ENCODE results near the gene EGR4. TPM values are rescaled to one million over a fixed set of nuclear protein-coding genes. Genes with fewer than 3 reads are reported as not detected.

Gene EGR4
- total RNA-seq, 6 experiments from 2014 or later = not detected

GRCh38 chr2:73258186-73258912 is 35.0 kb downstream of the EGR4 start:
- Histone ChIP-seq H3K4me3 (no peak overlapping the region), H3K9me3 (no peaks in the 10 kb centered on the region), H3K36me3 (peaks cover 0 to 11% (median 4%) of the 10 kb centered on the region in 4 donors), H3K4me1 (no peaks in the 10 kb centered on the region), H3K27ac (no peak overlapping the region), H3K27me3 (no peaks in the 10 kb centered on the region)
- WGBS (ENCODE audit: insufficient coverage, low coverage, low lambda C conversion rate, missing lambda C conversion rate) = no CpG with 5 or more reads among the region's 8 CpGs
- DNase-seq (no peak), ATAC-seq (no peak)
- intact Hi-C loops (cut with DNase I) = no loop called here
- no peak for TF ChIP-seq POLR2A (IDR thresholded peaks at IDR 0.05)
- TF ChIP-seq, protein P1, sequence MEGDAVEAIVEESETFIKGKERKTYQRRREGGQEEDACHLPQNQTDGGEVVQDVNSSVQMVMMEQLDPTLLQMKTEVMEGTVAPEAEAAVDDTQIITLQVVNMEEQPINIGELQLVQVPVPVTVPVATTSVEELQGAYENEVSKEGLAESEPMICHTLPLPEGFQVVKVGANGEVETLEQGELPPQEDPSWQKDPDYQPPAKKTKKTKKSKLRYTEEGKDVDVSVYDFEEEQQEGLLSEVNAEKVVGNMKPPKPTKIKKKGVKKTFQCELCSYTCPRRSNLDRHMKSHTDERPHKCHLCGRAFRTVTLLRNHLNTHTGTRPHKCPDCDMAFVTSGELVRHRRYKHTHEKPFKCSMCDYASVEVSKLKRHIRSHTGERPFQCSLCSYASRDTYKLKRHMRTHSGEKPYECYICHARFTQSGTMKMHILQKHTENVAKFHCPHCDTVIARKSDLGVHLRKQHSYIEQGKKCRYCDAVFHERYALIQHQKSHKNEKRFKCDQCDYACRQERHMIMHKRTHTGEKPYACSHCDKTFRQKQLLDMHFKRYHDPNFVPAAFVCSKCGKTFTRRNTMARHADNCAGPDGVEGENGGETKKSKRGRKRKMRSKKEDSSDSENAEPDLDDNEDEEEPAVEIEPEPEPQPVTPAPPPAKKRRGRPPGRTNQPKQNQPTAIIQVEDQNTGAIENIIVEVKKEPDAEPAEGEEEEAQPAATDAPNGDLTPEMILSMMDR (IDR thresholded peaks at IDR 0.05) = no peak

DNA sequence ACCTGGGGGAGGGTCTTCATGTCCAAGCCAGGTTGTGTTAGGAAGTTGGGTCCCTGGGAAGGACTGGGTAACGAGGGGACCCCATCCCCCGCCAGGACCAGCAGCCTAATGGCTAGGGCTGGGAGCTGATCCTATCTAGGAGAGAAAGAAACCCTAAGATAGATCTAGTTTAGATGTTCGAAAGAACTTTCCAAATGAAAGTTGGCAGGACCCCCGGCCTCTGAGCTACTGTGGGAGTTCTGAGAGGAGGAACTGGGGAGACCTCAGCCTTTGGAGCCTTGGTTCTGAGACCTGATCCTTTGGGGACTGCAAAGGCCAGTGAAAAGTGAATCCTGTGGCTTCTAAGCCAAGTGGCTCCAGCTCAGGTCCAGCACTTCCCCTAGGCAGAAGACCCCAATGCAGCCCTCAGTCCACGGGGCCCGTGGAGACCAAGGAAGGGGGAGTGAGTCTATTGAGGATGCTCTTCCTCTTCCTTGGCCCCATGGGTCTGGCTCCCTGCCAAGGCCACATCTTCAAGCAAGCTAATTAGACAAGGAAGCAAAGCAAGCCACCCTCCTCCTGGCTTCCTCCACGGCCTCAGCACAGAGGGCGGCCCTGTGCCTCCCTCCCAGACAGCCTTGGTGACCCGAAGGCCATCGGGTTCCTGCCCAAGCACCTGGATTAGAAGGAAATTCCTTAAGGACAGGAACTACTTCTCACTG is 35.8 kb downstream of the EGR4 start:
- Histone ChIP-seq H3K27ac (no peak overlapping the region), H3K36me3 (peaks cover 0 to 19% (median 10%) of the 10 kb centered on the region in 4 donors), H3K4me1 (no peaks in the 10 kb centered on the region), H3K27me3 (no peaks in the 10 kb centered on the region), H3K9me3 (no peaks in the 10 kb centered on the region), H3K4me3 (no peak overlapping the region)
- TF ChIP-seq POLR2A (IDR thresholded peaks at IDR 0.05) = no peak
- TF ChIP-seq, protein P1 (IDR thresholded peaks at IDR 0.05) = no peak
- DNase-seq = peak in 2 of 3 donors; percentile 40 to 58
- ATAC-seq = no peak
- WGBS (ENCODE audit: insufficient coverage, low coverage, low lambda C conversion rate, missing lambda C conversion rate) = 30% methylated on average over 2 of the region's 10 CpGs
- intact Hi-C loops (cut with DNase I) = no loop called here

DNA sequence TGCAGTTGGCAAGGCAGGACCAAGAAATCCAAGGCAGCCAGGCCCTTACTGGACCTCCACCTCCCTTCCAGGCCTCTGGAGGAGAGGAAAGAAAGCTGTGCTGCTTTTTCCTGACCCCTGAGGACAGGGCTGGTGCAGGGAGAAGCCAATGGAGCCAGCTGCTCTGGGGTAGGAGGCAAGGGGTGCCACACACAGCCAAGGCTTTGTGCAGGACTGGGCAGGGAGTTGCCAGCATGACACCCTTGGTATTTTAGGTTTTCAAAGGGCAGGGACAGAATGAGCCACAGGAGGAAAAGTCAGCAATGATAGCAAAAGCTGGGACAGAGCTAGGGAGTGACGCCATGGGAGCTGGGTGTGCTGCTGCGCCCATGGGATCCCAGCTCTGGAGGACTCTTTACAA is 36.3 kb downstream of the EGR4 start:
- H3K36me3 ChIP-seq = peaks cover 0 to 23% (median 13%) of the 10 kb centered on the region in 4 donors
- H3K27me3 ChIP-seq = no peaks in the 10 kb centered on the region
- H3K27ac ChIP-seq = no peak overlapping the region
- WGBS (ENCODE audit: insufficient coverage, low coverage, low lambda C conversion rate, missing lambda C conversion rate) = 100% methylated on average over 2 of the region's 2 CpGs
- TF ChIP-seq, protein P1 (IDR thresholded peaks at IDR 0.05) = no peak
- no peak for TF ChIP-seq POLR2A (IDR thresholded peaks at IDR 0.05)
- H3K4me1 ChIP-seq = no peaks in the 10 kb centered on the region
- intact Hi-C loops (cut with DNase I) = no loop called here
- DNase-seq = no peak
- no peak overlapping the region for H3K4me3 ChIP-seq
- no peaks in the 10 kb centered on the region for H3K9me3 ChIP-seq
- no peak for ATAC-seq

DNA sequence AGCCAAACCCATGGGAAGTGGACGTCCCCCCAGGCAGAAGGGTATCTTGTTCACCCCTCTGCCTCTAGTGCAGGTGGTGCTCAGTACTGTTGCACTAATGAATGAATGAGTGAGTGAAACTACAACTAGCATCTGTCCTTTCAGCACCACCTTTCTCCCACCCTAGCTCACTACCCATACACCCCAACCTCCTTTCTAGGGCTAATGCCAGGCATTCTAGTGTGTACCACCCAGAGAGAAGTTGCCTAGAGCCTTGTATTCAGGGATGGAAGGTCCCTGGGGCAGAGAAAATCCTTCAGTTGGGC is 36.8 kb downstream of the EGR4 start:
- TF ChIP-seq POLR2A (IDR thresholded peaks at IDR 0.05) = no peak
- TF ChIP-seq, protein P1 (IDR thresholded peaks at IDR 0.05) = no peak
- DNase-seq (no peak), ATAC-seq (no peak)
- no peaks in the 10 kb centered on the region for H3K27me3 ChIP-seq
- H3K4me1 ChIP-seq = no peaks in the 10 kb centered on the region
- H3K9me3 ChIP-seq = no peaks in the 10 kb centered on the region
- H3K36me3 ChIP-seq = peaks cover 0 to 27% (median 16%) of the 10 kb centered on the region in 4 donors
- intact Hi-C loops (cut with DNase I) = no loop called here
- WGBS (ENCODE audit: insufficient coverage, low coverage, low lambda C conversion rate, missing lambda C conversion rate) = no CpG with 5 or more reads among the region's 1 CpG
- H3K27ac ChIP-seq = no peak overlapping the region
- no peak overlapping the region for H3K4me3 ChIP-seq

Data from right lobe of liver (tissue), 6 donors.